ENCODE results near the gene OR5AP2.
"Not testable (repeated sequence)": the region's sequence is repeated elsewhere in the genome, so short reads cannot be mapped to it uniquely, and the experiment has no call there.

Gene OR5AP2

GRCh38 chr11:56642339-56642738 is at the start of gene OR5AP2:
TSS of gene OR5AP2 (minus strand) at chr11:56642439. CDS start at chr11:56642439, 0 bp downstream.
- DNase-seq = no peak

- not testable (repeated sequence) for DNase-seq
Observed at GRCh38 chr11:56691179-56691578, 48.9 kb upstream of the OR5AP2 start.

GRCh38 chr11:56688554-56689100 is 46.4 kb upstream of the OR5AP2 start:
- DNase-seq = peak; percentile 23

GRCh38 chr11:56670984-56671383 is 28.7 kb upstream of the OR5AP2 start:
- DNase-seq = no peak

GRCh38 chr11:56663386-56663785 is 21.1 kb upstream of the OR5AP2 start, which contains the start of gene OR5AR1:
TSS of gene OR5AR1 (plus strand) at chr11:56663686. CDS start at chr11:56663686, 0 bp downstream.
- no peak for DNase-seq

- DNase-seq = no peak
Observed at GRCh38 chr11:56659755-56660154, 17.5 kb upstream of the OR5AP2 start.

GRCh38 chr11:56637500-56637899 is 4.7 kb downstream of the OR5AP2 start:
- DNase-seq = peak; percentile 88

- DNase-seq = no peak
Observed at GRCh38 chr11:56636861-56637260, 5.4 kb downstream of the OR5AP2 start.

GRCh38 chr11:56632329-56632728 is 9.9 kb downstream of the OR5AP2 start:
- DNase-seq = no peak

- no peak for DNase-seq
Observed at GRCh38 chr11:56625946-56626345, 16.3 kb downstream of the OR5AP2 start.

GRCh38 chr11:56624661-56625110 is 17.6 kb downstream of the OR5AP2 start:
- peak; percentile 44 for DNase-seq

- DNase-seq = no peak
Observed at GRCh38 chr11:56611174-56611573, 31.1 kb downstream of the OR5AP2 start.

GRCh38 chr11:56592088-56592717 is 50.0 kb downstream of the OR5AP2 start:
- not testable (repeated sequence) for DNase-seq
